Measurements from ENCODE around the gene TMEM167B.

- no peak for TF ChIP-seq CEBPB (IDR thresholded peaks at IDR 0.05; ENCODE audit: low read depth, low read length)
- TF ChIP-seq EZH2 (IDR thresholded peaks at IDR 0.05; ENCODE audit: low read depth, low read length, severe bottlenecking) = no peak
- peak; percentile 86 to 96 (median 92) for TF ChIP-seq CTCF (IDR thresholded peaks at IDR 0.05; ENCODE audit: control extremely low read depth in 1 of 3, insufficient read depth in 1 of 3, low read depth in 1 of 3, low read length in 3 of 3)
- no peak for TF ChIP-seq HDAC6 (IDR thresholded peaks at IDR 0.05; ENCODE audit: low read depth, low read length)
- TF ChIP-seq MAFK (IDR thresholded peaks at IDR 0.05; ENCODE audit: low read depth, low read length) = no peak
- no peak for TF ChIP-seq SRF (IDR thresholded peaks at IDR 0.05; ENCODE audit: low read depth, low read length)
- TF ChIP-seq POLR2A (IDR thresholded peaks at IDR 0.05; ENCODE audit: control extremely low read depth in 1 of 2, low read depth in 2 of 2, low read length in 2 of 2) = no peak
- TF ChIP-seq RAD21 (IDR thresholded peaks at IDR 0.05 in 1 of 2, conservative IDR thresholded peaks at IDR 0.05 in 1 of 2; ENCODE audit: low read depth in 2 of 2, low read length in 2 of 2) = peak; percentile 72 to 83
These were observed 22.2 kb downstream of the TMEM167B start for GRCh38 chr1:109112652-109113285.

Data from H1 (cell line).